ENCODE results near the gene IMPG2. TPM values are rescaled to one million over a fixed set of nuclear protein-coding genes. Genes with fewer than 3 reads are reported as not detected.

Gene IMPG2
- total RNA-seq, 2 donors from 2014 or later = 0.23 to 0.28 TPM

DNA sequence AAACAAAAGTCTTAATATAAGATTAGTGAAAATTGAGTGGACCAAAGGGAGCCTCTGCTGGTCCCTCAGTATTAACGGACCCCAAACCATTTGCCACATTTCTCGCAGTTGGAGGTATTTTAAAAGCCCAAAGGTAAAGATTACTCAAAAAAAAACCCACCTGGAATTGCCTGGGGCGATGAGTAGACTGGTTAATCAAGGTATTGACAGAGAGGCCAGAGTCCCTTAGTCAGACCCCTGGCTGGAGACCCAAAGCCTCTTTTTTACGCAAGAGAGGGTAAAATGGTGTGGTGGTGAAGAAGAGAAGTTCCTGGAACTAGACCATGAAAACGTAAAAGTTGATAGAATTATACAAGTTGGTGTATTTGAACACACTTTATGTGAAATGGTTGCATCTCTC is 137.2 kb downstream of the IMPG2 start:
- intact Hi-C loops (cut with DNase I) = no loop called here

DNA sequence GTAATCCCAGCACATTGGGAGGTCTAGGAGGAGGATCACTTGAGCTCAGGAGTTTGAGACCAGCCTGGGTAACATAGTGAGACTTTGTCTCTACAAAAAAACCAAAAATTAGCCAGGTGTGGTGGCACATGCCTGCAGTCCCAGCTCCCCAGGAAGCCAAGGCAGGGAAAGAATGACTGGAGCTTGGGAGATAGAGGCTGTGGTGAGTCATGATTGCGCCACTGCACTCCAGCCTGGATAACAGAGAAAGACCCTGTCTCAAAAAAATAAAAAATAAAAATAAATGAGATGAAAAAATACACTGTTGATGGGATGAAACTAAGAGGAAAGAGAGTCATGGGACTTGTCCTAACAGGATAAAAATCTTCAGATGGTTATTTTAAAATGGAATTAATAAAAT is 137.6 kb downstream of the IMPG2 start:
- TF ChIP-seq POLR2A (IDR thresholded peaks at IDR 0.05) (no peak), POLR2AphosphoS5 (IDR thresholded peaks at IDR 0.05) (no peak)
- TF ChIP-seq, protein P1, sequence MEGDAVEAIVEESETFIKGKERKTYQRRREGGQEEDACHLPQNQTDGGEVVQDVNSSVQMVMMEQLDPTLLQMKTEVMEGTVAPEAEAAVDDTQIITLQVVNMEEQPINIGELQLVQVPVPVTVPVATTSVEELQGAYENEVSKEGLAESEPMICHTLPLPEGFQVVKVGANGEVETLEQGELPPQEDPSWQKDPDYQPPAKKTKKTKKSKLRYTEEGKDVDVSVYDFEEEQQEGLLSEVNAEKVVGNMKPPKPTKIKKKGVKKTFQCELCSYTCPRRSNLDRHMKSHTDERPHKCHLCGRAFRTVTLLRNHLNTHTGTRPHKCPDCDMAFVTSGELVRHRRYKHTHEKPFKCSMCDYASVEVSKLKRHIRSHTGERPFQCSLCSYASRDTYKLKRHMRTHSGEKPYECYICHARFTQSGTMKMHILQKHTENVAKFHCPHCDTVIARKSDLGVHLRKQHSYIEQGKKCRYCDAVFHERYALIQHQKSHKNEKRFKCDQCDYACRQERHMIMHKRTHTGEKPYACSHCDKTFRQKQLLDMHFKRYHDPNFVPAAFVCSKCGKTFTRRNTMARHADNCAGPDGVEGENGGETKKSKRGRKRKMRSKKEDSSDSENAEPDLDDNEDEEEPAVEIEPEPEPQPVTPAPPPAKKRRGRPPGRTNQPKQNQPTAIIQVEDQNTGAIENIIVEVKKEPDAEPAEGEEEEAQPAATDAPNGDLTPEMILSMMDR (IDR thresholded peaks at IDR 0.05) = no peak
- Histone ChIP-seq H3K4me1 (replicated peaks) (no peaks in the 10 kb centered on the region), H3K36me3 (no peaks in the 10 kb centered on the region), H3K9me3 (no peaks in the 10 kb centered on the region), H3K4me3 (no peak overlapping the region), H3K27ac (no peak overlapping the region), H3K27me3 (replicated peaks; ENCODE audit: insufficient read depth) (no peaks in the 10 kb centered on the region)
- intact Hi-C loops (cut with DNase I) = no loop called here
- WGBS = 100% methylated on average over 1 of the region's 1 CpG
- DNase-seq (ENCODE audit: low spot score) = no peak

More for the DNA sequence above, 137.2 kb downstream of the IMPG2 start:
- Histone ChIP-seq H3K27ac (no peak overlapping the region), H3K4me1 (replicated peaks) (no peaks in the 10 kb centered on the region), H3K9me3 (no peaks in the 10 kb centered on the region), H3K36me3 (no peaks in the 10 kb centered on the region), H3K4me3 (no peak overlapping the region), H3K27me3 (replicated peaks; ENCODE audit: insufficient read depth) (no peaks in the 10 kb centered on the region)
- TF ChIP-seq POLR2AphosphoS5 (IDR thresholded peaks at IDR 0.05) (no peak), POLR2A (IDR thresholded peaks at IDR 0.05) (no peak)
- TF ChIP-seq, protein P1 (IDR thresholded peaks at IDR 0.05) = no peak
- no peak for DNase-seq (ENCODE audit: low spot score)
- 80% methylated on average over 5 of the region's 5 CpGs for WGBS

DNA sequence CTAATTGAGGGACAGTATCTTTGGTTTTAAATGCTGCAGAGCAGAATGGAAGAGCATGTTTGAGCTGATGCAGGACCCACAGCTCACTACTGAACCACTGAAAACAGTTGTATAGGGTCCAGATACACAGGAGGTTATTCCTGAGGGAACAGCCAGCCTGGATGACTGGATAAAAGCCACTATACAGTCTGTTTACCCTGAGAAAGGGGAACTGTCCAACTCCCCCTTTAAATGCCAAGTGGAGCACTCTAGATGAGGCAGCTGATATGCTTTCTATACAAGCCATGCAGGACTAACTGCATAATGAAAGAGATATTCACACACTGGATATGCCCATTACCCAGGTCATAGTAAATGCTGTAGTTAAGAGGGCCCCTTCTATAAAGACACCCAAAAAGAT is 138.6 kb downstream of the IMPG2 start:
- intact Hi-C loops (cut with DNase I) = no loop called here

DNA sequence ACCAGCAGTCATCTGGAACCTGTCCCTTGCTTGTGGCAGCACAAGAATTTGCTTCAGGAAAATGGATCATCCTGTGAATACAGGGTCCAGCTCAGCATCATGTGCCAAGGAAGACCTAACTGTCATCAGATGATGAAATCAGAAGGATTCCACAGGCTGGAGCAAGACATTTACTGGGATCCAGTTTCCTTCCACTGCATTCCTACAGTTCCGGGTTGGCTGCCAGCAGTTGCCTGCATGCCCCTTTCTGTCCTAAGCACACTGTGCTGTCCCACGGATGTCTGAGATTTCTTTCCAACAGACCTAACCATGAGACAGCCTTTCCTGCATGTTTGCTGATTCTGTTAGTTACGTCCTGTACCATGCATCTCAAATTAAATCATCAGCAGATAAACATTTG is 140.7 kb downstream of the IMPG2 start:
- WGBS = 40% methylated on average over 3 of the region's 3 CpGs
- Histone ChIP-seq H3K27ac (no peak overlapping the region), H3K9me3 (no peaks in the 10 kb centered on the region), H3K27me3 (replicated peaks; ENCODE audit: insufficient read depth) (no peaks in the 10 kb centered on the region), H3K4me1 (replicated peaks) (no peaks in the 10 kb centered on the region), H3K36me3 (no peaks in the 10 kb centered on the region), H3K4me3 (no peak overlapping the region)
- DNase-seq (ENCODE audit: low spot score) = no peak
- TF ChIP-seq POLR2A (IDR thresholded peaks at IDR 0.05) (no peak), POLR2AphosphoS5 (IDR thresholded peaks at IDR 0.05) (no peak)
- TF ChIP-seq, protein P1 (IDR thresholded peaks at IDR 0.05) = no peak
- intact Hi-C loops (cut with DNase I) = no loop called here

More for the DNA sequence above, 138.6 kb downstream of the IMPG2 start:
- H3K36me3 ChIP-seq = no peaks in the 10 kb centered on the region
- no peaks in the 10 kb centered on the region for H3K4me1 ChIP-seq (replicated peaks)
- H3K9me3 ChIP-seq = no peaks in the 10 kb centered on the region
- H3K27me3 ChIP-seq (replicated peaks; ENCODE audit: insufficient read depth) = no peaks in the 10 kb centered on the region
- no peak overlapping the region for H3K27ac ChIP-seq
- no peak overlapping the region for H3K4me3 ChIP-seq
- DNase-seq (ENCODE audit: low spot score) = no peak
- no peak for TF ChIP-seq POLR2AphosphoS5 (IDR thresholded peaks at IDR 0.05)
- TF ChIP-seq, protein P1 (IDR thresholded peaks at IDR 0.05) = no peak
- TF ChIP-seq POLR2A (IDR thresholded peaks at IDR 0.05) = no peak

DNA sequence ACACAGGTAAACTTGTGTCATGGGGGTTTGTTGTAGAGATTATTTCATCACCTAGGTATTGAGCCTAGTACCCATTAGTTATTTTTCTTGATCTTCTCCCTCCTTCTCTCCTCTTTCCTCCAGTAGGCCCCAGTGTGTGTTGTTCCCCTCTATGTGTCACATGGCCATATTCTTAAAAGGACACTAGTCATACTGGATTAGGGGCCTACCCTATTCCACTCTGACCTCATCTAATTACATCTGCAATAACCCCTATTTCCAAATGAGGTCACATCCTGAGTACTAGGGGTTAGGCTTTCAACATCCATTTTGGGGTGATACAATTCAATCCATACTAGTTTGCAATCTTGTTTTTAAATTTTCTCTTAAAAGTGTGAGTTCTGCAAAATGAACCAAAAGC is 142.8 kb downstream of the IMPG2 start:
- Histone ChIP-seq H3K27me3 (replicated peaks; ENCODE audit: insufficient read depth) (no peaks in the 10 kb centered on the region), H3K9me3 (no peaks in the 10 kb centered on the region), H3K27ac (no peak overlapping the region), H3K4me3 (no peak overlapping the region), H3K36me3 (no peaks in the 10 kb centered on the region), H3K4me1 (replicated peaks) (no peaks in the 10 kb centered on the region)
- DNase-seq (ENCODE audit: low spot score) = no peak
- intact Hi-C loops (cut with DNase I) = no loop called here
- no peak for TF ChIP-seq POLR2AphosphoS5 (IDR thresholded peaks at IDR 0.05)
- TF ChIP-seq POLR2A (IDR thresholded peaks at IDR 0.05) = no peak
- TF ChIP-seq, protein P1 (IDR thresholded peaks at IDR 0.05) = no peak

Other genes with a start within 250 kb of the IMPG2 start
- gene SENP7, start 192.6 kb upstream of the IMPG2 start, total RNA-seq = 10 to 100 TPM; 16.4 to 22.7 TPM
- 10 to 100 TPM; 13.7 to 13.9 TPM for gene TRMT10C, start 241.3 kb upstream of the IMPG2 start, total RNA-seq

Data from prostate gland (tissue), 2 donors.